Measurements from ENCODE around the gene CRMP1. TPM values are rescaled to one million over a fixed set of nuclear protein-coding genes. Genes with fewer than 3 reads are reported as not detected.
"Not testable (repeated sequence)": the region's sequence is repeated elsewhere in the genome, so short reads cannot be mapped to it uniquely, and the experiment has no call there.

The CRMP1 gene
- total RNA-seq, 1 donor from 2014 or later = 6.2 TPM

DNA sequence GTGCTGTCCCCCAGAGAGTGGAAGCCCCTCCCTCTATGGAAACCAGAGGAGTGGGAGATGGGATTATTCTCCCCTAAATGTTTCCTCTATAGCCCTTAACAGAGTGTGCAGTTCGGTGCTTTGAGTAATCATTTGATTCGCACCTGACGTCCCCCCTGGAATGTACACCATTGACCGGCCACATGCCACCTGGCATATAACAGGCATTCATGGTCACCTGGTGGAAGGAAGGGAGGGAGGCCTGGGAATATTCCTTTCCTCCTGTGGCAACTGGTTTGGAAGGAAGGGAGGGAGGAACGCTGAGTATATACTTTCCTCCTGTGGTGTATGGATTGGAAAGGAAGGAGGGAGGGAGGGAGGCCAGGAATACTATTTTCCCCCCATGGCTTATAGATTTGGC is 77.2 kb downstream of the CRMP1 start:
- H3K9me3 ChIP-seq = no peaks in the 10 kb centered on the region
- H3K27ac ChIP-seq = no peak overlapping the region
- intact Hi-C loops (cut with DNase I) = no loop called here
- no peak overlapping the region for H3K4me3 ChIP-seq
- no peak for DNase-seq
- H3K36me3 ChIP-seq = peaks cover 31% of the 10 kb centered on the region
- TF ChIP-seq CTCF (IDR thresholded peaks at IDR 0.05) = no peak
- no peaks in the 10 kb centered on the region for H3K4me1 ChIP-seq
- H3K27me3 ChIP-seq (ENCODE audit: low read depth) = no peaks in the 10 kb centered on the region
- no peak for ATAC-seq

- no peak for DNase-seq
- intact Hi-C loops (cut with DNase I) = no loop called here
- no peak for TF ChIP-seq CTCF (IDR thresholded peaks at IDR 0.05)
- peaks cover 38% of the 10 kb centered on the region for H3K36me3 ChIP-seq
- H3K27ac ChIP-seq = no peak overlapping the region
- no peaks in the 10 kb centered on the region for H3K27me3 ChIP-seq (ENCODE audit: low read depth)
- no peak overlapping the region for H3K4me3 ChIP-seq
- ATAC-seq = no peak
- H3K4me1 ChIP-seq = no peaks in the 10 kb centered on the region
- H3K9me3 ChIP-seq = no peaks in the 10 kb centered on the region
Observed at GRCh38 chr4:5814421-5814820, 78.5 kb downstream of the CRMP1 start.

DNA sequence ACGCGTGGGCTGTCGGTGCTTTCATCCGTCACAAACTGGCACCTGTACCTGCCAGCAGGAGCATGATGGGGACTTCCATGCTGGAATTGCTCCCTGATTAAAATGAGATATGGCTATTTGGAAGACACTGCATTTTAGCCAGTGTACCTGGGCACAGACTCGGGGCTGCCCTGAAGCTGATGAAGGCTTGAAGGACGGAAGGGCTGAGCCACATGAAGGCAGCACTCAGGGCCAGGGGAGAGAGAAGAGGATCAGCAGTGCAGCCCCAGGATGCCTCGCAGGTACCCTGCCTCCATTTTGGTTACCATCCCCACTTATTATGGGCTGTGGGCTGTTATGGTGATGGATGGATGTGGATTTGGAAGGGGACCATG is 79.0 kb downstream of the CRMP1 start:
- H3K36me3 ChIP-seq = peaks cover 43% of the 10 kb centered on the region

DNA sequence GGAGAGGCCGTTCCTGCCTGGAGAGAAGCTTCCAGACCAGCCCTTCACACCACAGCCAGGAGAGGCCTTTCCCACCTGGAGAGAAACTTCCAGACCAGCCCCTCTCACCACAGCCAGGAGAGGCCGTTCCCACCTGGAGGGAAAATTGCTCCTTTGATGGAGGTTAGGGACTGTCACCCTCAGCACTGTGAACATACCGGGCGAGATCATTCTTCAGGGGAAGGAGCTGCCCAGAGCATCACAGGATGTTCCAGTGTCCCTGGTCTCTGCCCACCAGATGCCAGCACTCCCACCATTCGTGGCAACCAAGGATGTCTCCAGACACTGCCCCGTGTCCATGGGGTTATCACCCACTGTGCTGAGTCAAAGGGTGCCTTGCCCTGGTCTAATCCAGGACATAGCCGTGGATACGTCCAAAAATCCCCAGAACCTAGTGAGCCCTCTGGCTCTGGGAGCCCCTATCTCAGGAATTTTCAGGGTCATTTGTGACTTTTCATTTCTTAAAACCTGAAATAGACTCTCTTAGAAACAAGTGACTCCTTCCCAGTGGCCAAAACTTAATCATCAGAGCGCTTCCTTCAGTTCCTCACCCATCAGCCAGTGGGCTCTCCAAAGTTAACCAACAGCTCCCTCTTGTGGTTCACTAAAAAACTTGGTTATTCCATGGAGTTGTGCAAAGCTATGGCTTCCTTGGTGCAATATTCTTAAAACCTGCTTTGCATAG is 80.2 kb downstream of the CRMP1 start:
- ATAC-seq (peak; percentile 59 to 66), DNase-seq (no peak)
- Histone ChIP-seq H3K36me3 (peaks cover 40% of the 10 kb centered on the region), H3K9me3 (no peaks in the 10 kb centered on the region), H3K27me3 (ENCODE audit: low read depth) (no peaks in the 10 kb centered on the region), H3K4me1 (no peaks in the 10 kb centered on the region), H3K27ac (no peak overlapping the region), H3K4me3 (no peak overlapping the region)
- peak; percentile 68 for TF ChIP-seq CTCF (IDR thresholded peaks at IDR 0.05)
- intact Hi-C loops (cut with DNase I) = no loop called here

More for the DNA sequence above, 79.0 kb downstream of the CRMP1 start:
- DNase-seq (no peak), ATAC-seq (no peak)
- Histone ChIP-seq H3K4me3 (no peak overlapping the region), H3K27ac (no peak overlapping the region), H3K4me1 (no peaks in the 10 kb centered on the region), H3K27me3 (ENCODE audit: low read depth) (no peaks in the 10 kb centered on the region), H3K9me3 (no peaks in the 10 kb centered on the region)
- intact Hi-C loops (cut with DNase I) = no loop called here
- TF ChIP-seq CTCF (IDR thresholded peaks at IDR 0.05) = no peak

- H3K27me3 ChIP-seq (ENCODE audit: low read depth); ATAC-seq; H3K4me3 ChIP-seq; H3K4me1 ChIP-seq; DNase-seq; H3K27ac ChIP-seq; H3K9me3 ChIP-seq; intact Hi-C loops (cut with DNase I): not testable (repeated sequence)
- H3K36me3 ChIP-seq = peaks cover 40% of the 10 kb centered on the region
Observed at GRCh38 chr4:5812057-5812456, 80.8 kb downstream of the CRMP1 start.

- Histone ChIP-seq H3K9me3 (no peaks in the 10 kb centered on the region), H3K36me3 (peaks cover 40% of the 10 kb centered on the region), H3K4me1 (no peaks in the 10 kb centered on the region), H3K27me3 (ENCODE audit: low read depth) (no peaks in the 10 kb centered on the region), H3K27ac (no peak overlapping the region), H3K4me3 (no peak overlapping the region)
- DNase-seq (no peak), ATAC-seq (no peak)
- TF ChIP-seq CTCF (IDR thresholded peaks at IDR 0.05) = no peak
- intact Hi-C loops (cut with DNase I) = no loop called here
Observed at GRCh38 chr4:5810770-5811430, 82.0 kb downstream of the CRMP1 start.

Data from lower lobe of right lung (tissue), 2 donors.